Measurements from ENCODE around the gene SPAG17. TPM values are rescaled to one million over a fixed set of nuclear protein-coding genes. Genes with fewer than 3 reads are reported as not detected.
A peak's percentile ranks its signal among the peaks of the same experiment; 100 is the strongest.

Gene SPAG17
- total and polyA plus RNA-seq, 2 of the 13 experiments (the other 11 are each of a cell fraction or from before 2014, with no cell fraction given), result not detected

DNA sequence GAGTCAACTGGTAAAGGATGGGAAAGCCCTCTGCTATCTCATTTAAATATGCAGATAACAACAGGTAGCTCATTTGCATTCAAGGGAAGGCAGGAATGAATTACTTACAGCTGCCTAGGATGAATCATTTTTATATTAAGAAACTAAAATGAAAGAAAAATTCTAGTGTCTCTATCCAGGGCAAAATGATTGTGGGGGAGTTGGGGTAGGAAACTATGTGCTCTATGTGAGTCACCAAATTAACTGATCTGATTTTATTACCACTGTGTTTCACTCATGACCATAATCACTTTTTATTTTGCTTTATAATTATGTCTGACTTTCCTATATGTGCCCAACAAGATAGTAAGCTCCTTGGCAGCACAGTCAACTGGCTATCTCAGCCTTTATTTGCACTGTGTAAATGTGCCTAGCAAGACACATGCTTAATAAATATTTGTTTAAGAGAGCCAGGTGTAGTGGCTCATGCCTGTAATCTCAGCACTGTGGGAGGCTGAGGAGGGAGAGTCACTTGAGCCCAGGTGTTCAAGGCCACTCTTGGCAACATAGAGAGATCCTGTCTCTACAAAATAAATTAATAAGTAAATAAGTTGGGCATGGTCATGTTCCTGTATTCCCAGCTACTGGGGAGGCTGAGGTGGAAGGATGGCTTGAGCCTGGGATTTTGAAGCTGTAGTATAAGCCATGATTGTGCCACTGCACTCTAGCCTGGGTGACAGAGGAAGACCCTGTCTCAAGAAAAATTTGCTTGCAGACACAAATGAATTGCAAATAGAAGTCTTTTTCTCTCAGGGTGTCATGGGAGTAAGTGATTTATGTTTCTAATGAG is 84.1 kb downstream of the SPAG17 start:
- no peak overlapping the region for H3K27ac ChIP-seq (ENCODE audit: extremely low read length, insufficient read depth, low read length)
- FAIRE-seq (no peak), DNase-seq (ENCODE audit: low spot score) (no peak), ATAC-seq (no peak)
- no peak overlapping the region for H3K4me3 ChIP-seq (replicated peaks in 1 of 3; ENCODE audit: insufficient read depth in 1 of 3, low read depth in 2 of 3, low read length in 3 of 3)
- H3K79me2 ChIP-seq (ENCODE audit: insufficient read depth, low read length), result no peaks in the 10 kb centered on the region
- H4K20me1 ChIP-seq (ENCODE audit: insufficient read depth, low read length), result no peaks in the 10 kb centered on the region
- no peaks in the 10 kb centered on the region for H3K9me3 ChIP-seq (ENCODE audit: low read length)
- intact Hi-C loops (cut with micrococcal nuclease; ENCODE audit: unreplicated experiment) (no loop called here), in situ Hi-C loops (cut with HindIII; ENCODE audit: extremely low pct_ligation_motif_present, low pct_unique_long_range_greater_than_20kb) (no loop called here)
- no peaks in the 10 kb centered on the region for H3K36me3 ChIP-seq (replicated peaks in 1 of 2; ENCODE audit: control insufficient read depth in 1 of 2, insufficient read depth in 2 of 2, low read length in 2 of 2)
- TF ChIP-seq, protein P1, sequence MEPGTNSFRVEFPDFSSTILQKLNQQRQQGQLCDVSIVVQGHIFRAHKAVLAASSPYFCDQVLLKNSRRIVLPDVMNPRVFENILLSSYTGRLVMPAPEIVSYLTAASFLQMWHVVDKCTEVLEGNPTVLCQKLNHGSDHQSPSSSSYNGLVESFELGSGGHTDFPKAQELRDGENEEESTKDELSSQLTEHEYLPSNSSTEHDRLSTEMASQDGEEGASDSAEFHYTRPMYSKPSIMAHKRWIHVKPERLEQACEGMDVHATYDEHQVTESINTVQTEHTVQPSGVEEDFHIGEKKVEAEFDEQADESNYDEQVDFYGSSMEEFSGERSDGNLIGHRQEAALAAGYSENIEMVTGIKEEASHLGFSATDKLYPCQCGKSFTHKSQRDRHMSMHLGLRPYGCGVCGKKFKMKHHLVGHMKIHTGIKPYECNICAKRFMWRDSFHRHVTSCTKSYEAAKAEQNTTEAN (CRISPR knock-in tag; conservative IDR thresholded peaks at IDR 0.05), result no peak
- TF ChIP-seq, protein P2, sequence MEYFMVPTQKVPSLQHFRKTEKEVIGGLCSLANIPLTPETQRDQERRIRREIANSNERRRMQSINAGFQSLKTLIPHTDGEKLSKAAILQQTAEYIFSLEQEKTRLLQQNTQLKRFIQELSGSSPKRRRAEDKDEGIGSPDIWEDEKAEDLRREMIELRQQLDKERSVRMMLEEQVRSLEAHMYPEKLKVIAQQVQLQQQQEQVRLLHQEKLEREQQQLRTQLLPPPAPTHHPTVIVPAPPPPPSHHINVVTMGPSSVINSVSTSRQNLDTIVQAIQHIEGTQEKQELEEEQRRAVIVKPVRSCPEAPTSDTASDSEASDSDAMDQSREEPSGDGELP (IDR thresholded peaks at IDR 0.05; ENCODE audit: borderline replicate concordance, low read depth), result no peak
- TF ChIP-seq FOXA3 (CRISPR knock-in tag; IDR thresholded peaks at IDR 0.05) (0 out of 2 replicates have a peak, but pooled peaks have one; percentile 28), HMG20A (CRISPR knock-in tag; IDR thresholded peaks at IDR 0.05; ENCODE audit: borderline replicate concordance) (peak; percentile 38; the same call in 1 of the 2 replicates)
- ChIA-PET POLR2A (no interaction called here), CTCF (ENCODE audit: low intra/inter-chr PET ratio, low total read pairs) (no interaction called here)
- H2AFZ ChIP-seq (ENCODE audit: low read length), result no peak overlapping the region
- no peak overlapping the region for H3K9ac ChIP-seq (ENCODE audit: insufficient read depth, low read depth, low read length)
- no peaks in the 10 kb centered on the region for H3K4me1 ChIP-seq (ENCODE audit: insufficient read depth, low read length)
- no peak overlapping the region for H3K4me2 ChIP-seq (ENCODE audit: low read depth, low read length)
- no peaks in the 10 kb centered on the region for H3K27me3 ChIP-seq (ENCODE audit: control insufficient read depth in 1 of 2, insufficient read depth in 2 of 2, low read length in 2 of 2)
- BruUV-seq (replicated peaks), result no TSS peak

DNA sequence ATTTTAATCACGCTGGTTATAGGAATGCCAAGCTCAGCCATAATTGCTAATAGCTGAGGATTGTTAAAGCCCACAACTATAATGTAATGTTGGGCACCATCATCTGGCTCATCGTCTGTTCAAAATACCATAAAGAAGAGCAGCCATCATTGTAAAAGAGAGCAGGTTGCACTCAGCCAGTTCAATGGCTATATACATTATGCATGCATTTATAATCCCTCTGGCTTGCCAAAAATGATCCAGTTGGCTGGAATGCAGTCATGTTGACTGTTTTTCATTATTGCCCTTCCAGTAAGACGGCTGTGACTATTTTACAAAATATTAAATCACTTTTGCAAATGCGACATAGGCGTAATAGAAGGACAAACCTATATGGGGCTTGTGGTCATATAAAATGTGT is 85.3 kb downstream of the SPAG17 start:
- intact Hi-C loops (cut with micrococcal nuclease; ENCODE audit: unreplicated experiment), result no loop called here
- in situ Hi-C loops (cut with HindIII; ENCODE audit: extremely low pct_ligation_motif_present, low pct_unique_long_range_greater_than_20kb), result no loop called here
- Histone ChIP-seq H3K4me2 (ENCODE audit: low read depth, low read length) (no peak overlapping the region), H3K27ac (ENCODE audit: extremely low read length, insufficient read depth, low read length) (no peak overlapping the region), H4K20me1 (ENCODE audit: insufficient read depth, low read length) (no peaks in the 10 kb centered on the region), H3K9me3 (ENCODE audit: low read length) (no peaks in the 10 kb centered on the region), H3K27me3 (ENCODE audit: control insufficient read depth in 1 of 2, insufficient read depth in 2 of 2, low read length in 2 of 2) (no peaks in the 10 kb centered on the region), H3K4me1 (ENCODE audit: insufficient read depth, low read length) (no peaks in the 10 kb centered on the region), H3K79me2 (ENCODE audit: insufficient read depth, low read length) (no peaks in the 10 kb centered on the region), H2AFZ (ENCODE audit: low read length) (no peak overlapping the region), H3K9ac (ENCODE audit: insufficient read depth, low read depth, low read length) (no peak overlapping the region), H3K36me3 (replicated peaks in 1 of 2; ENCODE audit: control insufficient read depth in 1 of 2, insufficient read depth in 2 of 2, low read length in 2 of 2) (no peaks in the 10 kb centered on the region), H3K4me3 (replicated peaks in 1 of 3; ENCODE audit: insufficient read depth in 1 of 3, low read depth in 2 of 3, low read length in 3 of 3) (no peak overlapping the region)
- POLR2A ChIA-PET, result no interaction called here
- 42% methylated on average over 5 of the region's 5 CpGs for WGBS (ENCODE audit: low lambda C conversion rate)
- DNase-seq (ENCODE audit: low spot score) (no peak), ATAC-seq (no peak), FAIRE-seq (no peak)
- BruUV-seq (replicated peaks), result no TSS peak
- CTCF ChIA-PET (ENCODE audit: low intra/inter-chr PET ratio, low total read pairs), result no interaction called here
- TF ChIP-seq, protein P3, sequence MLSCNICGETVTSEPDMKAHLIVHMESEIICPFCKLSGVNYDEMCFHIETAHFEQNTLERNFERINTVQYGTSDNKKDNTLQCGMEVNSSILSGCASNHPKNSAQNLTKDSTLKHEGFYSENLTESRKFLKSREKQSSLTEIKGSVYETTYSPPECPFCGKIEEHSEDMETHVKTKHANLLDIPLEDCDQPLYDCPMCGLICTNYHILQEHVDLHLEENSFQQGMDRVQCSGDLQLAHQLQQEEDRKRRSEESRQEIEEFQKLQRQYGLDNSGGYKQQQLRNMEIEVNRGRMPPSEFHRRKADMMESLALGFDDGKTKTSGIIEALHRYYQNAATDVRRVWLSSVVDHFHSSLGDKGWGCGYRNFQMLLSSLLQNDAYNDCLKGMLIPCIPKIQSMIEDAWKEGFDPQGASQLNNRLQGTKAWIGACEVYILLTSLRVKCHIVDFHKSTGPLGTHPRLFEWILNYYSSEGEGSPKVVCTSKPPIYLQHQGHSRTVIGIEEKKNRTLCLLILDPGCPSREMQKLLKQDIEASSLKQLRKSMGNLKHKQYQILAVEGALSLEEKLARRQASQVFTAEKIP (CRISPR knock-in tag; IDR thresholded peaks at IDR 0.05; ENCODE audit: borderline replicate concordance), result no peak
- TF ChIP-seq ZNF468 (CRISPR knock-in tag; IDR thresholded peaks at IDR 0.05) (no peak), SIX4 (CRISPR knock-in tag; IDR thresholded peaks at IDR 0.05) (no peak), ZNF275 (CRISPR knock-in tag; IDR thresholded peaks at IDR 0.05; ENCODE audit: borderline replicate concordance) (no peak), MAFG (CRISPR knock-in tag; IDR thresholded peaks at IDR 0.05) (no peak), TEAD3 (CRISPR knock-in tag; optimal IDR thresholded peaks at IDR 0.05; ENCODE audit: borderline replicate concordance) (no peak), ZFX (CRISPR knock-in tag; IDR thresholded peaks at IDR 0.05; ENCODE audit: low read depth) (no peak), RCOR2 (CRISPR knock-in tag; IDR thresholded peaks at IDR 0.05) (no peak), ZNF207 (IDR thresholded peaks at IDR 0.05; ENCODE audit: borderline replicate concordance) (no peak), MZF1 (CRISPR knock-in tag; IDR thresholded peaks at IDR 0.05; ENCODE audit: borderline replicate concordance) (no peak)
